ENCODE results near the gene USP10. TPM values are rescaled to one million over a fixed set of nuclear protein-coding genes. Genes with fewer than 3 reads are reported as not detected.

Gene USP10
- total RNA-seq, 2 experiments from 2014 or later: 99.3 to 106 TPM

DNA sequence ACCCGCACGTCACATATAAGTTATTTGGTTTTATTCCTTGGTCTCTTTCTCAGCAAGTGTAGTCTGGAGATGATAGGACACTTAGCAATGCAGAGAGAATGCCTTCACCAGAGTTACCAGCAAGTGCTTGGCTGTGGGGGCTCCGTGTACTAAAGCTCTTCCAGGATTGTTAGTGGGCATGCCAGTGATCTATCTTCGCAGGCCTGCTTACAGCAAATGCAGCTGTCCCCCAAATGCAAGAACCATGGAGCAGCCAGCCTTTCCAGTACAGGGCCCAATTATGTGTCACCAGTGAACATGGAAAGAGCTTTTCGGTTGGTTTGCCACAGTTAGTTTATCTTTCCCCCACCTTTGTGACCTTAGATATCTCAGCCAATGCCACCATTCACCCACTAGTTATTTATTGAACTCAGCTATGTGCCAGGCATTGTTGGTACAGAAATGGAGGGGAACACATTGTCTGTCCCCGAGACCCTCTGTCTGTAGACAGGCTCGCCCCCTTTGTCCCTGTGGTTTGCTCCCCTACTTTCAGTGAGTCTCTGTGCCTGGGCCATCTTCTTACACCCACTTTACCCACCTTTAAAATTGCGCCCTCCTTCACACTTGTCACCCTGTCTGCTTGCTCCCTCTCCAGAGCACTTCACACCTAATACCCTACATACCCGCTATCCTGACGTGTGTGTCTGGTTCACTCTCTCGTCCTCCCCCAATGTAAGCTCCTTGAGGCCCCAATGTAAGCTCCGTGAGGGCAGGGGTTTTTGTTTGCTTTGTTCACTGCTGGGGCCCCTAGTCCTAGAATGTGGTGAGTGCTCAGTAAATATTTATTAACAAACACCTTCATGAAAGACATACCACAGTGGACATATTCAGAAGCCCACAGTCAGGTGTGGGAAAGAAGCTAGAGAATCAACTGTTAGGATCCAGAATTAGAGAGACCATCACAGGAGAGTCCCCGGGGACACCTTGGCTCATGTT is 13.3 kb downstream of the USP10 start:
- Mint-ChIP-seq H3K27ac (peak overlapping the region; percentile 19), H3K36me3 (ENCODE audit: low read depth) (peaks cover 39% of the 10 kb centered on the region), H3K9me3 (no peaks in the 10 kb centered on the region), H3K4me3 (no peak overlapping the region), H3K4me1 (ENCODE audit: low read depth) (peaks cover 94% of the 10 kb centered on the region), H3K27me3 (no peaks in the 10 kb centered on the region)
- H3K27ac ChIP-seq (ENCODE audit: low read depth in 1 of 2, low read length in 2 of 2): no peak overlapping the region
- H3K36me3 ChIP-seq (ENCODE audit: insufficient read depth, low read length): peaks cover 32% of the 10 kb centered on the region
- H3K9me3 ChIP-seq (ENCODE audit: control insufficient read depth in 1 of 2, insufficient read depth in 1 of 2, low read length in 2 of 2): no peaks in the 10 kb centered on the region
- peaks cover 39% of the 10 kb centered on the region for H3K4me1 ChIP-seq (ENCODE audit: insufficient read depth, low read length)
- TF ChIP-seq, protein P1, sequence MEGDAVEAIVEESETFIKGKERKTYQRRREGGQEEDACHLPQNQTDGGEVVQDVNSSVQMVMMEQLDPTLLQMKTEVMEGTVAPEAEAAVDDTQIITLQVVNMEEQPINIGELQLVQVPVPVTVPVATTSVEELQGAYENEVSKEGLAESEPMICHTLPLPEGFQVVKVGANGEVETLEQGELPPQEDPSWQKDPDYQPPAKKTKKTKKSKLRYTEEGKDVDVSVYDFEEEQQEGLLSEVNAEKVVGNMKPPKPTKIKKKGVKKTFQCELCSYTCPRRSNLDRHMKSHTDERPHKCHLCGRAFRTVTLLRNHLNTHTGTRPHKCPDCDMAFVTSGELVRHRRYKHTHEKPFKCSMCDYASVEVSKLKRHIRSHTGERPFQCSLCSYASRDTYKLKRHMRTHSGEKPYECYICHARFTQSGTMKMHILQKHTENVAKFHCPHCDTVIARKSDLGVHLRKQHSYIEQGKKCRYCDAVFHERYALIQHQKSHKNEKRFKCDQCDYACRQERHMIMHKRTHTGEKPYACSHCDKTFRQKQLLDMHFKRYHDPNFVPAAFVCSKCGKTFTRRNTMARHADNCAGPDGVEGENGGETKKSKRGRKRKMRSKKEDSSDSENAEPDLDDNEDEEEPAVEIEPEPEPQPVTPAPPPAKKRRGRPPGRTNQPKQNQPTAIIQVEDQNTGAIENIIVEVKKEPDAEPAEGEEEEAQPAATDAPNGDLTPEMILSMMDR (IDR thresholded peaks at IDR 0.05): no peak
- ATAC-seq (ENCODE audit: poor library complexity) (no peak), DNase-seq (no peak)
- ChIA-PET CTCF (interaction anchor here (0.7 to 1.8 kb wide), 4 partner anchors 12 to 41 kb away, joined by 3 to 7 read pairs (median 4); no protein-coding TSS in a partner anchor), POLR2A (interaction anchor here (1.1 to 1.9 kb wide), 2 partner anchors 12 to 17 kb away, joined by 3 to 4 read pairs; no protein-coding TSS in a partner anchor)
- H3K4me3 ChIP-seq (ENCODE audit: low read length): no peak overlapping the region
- intact Hi-C loops (cut with DNase I, micrococcal nuclease): no loop called here
- no peaks in the 10 kb centered on the region for H3K27me3 ChIP-seq (ENCODE audit: control insufficient read depth in 1 of 2, insufficient read depth in 2 of 2, low read length in 2 of 2)

DNA sequence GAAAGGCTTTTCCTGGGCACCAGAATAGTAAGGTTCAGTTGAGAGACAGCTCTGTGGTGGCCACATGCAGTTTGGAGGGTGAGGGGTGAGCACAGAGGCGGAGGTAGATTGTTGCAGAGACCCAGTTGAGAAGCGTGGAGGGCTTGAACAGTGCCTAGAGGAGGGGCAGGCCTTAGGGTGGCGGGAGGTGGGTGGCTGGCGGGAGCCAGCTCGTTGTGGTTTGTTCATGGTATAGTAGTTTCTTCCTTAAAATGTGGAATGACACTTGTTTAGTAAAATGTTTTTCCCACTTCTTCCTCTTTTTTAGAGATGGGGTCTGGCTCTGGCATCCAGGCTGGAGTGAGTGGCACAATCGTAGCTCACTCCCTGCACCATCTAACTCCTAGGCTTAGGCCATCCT is 14.2 kb downstream of the USP10 start:
- intact Hi-C loops (cut with DNase I, micrococcal nuclease): no loop called here
- ATAC-seq (ENCODE audit: poor library complexity) (no peak), DNase-seq (no peak)
- CTCF ChIA-PET: interaction anchor here (0.7 kb wide), 1 partner anchor 13 kb away, joined by 3 read pairs; no protein-coding TSS in a partner anchor
- Histone ChIP-seq H3K4me3 (ENCODE audit: low read length) (no peak overlapping the region), H3K4me1 (ENCODE audit: insufficient read depth, low read length) (peaks cover 34% of the 10 kb centered on the region), H3K27ac (ENCODE audit: low read depth in 1 of 2, low read length in 2 of 2) (no peak overlapping the region), H3K27me3 (ENCODE audit: control insufficient read depth in 1 of 2, insufficient read depth in 2 of 2, low read length in 2 of 2) (no peaks in the 10 kb centered on the region), H3K36me3 (ENCODE audit: insufficient read depth, low read length) (peaks cover 24% of the 10 kb centered on the region), H3K9me3 (ENCODE audit: control insufficient read depth in 1 of 2, insufficient read depth in 1 of 2, low read length in 2 of 2) (no peaks in the 10 kb centered on the region)
- Mint-ChIP-seq H3K27me3 (no peaks in the 10 kb centered on the region), H3K27ac (peak overlapping the region; percentile 19), H3K4me1 (ENCODE audit: low read depth) (peaks cover 92% of the 10 kb centered on the region), H3K9me3 (no peaks in the 10 kb centered on the region), H3K4me3 (no peak overlapping the region), H3K36me3 (ENCODE audit: low read depth) (peaks cover 33% of the 10 kb centered on the region)
- POLR2A ChIA-PET: interaction anchor here (1.9 kb wide), 1 partner anchor 13 kb away, joined by 4 read pairs; no protein-coding TSS in a partner anchor
- TF ChIP-seq, protein P1 (IDR thresholded peaks at IDR 0.05): no peak

DNA sequence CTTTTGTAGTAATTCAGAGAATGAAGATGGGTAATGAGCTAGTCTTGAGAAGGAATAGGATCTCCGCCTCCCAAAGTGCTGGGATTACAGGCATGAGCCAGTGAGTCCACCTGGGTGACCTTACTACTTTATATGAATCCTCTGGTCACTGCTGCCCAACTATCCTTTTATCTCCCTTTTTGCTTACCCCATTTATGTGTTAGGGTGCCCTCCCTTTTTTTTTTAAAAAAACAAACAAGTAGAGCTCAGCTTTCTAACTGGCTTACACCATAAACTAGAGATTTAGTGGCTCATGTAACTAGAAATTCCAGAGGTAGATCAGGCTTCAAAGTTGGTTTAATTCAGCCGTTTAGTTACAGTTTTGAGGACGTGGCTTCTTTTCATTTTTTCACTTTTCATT is 15.6 kb downstream of the USP10 start:
- Histone ChIP-seq H3K4me1 (ENCODE audit: insufficient read depth, low read length) (peaks cover 30% of the 10 kb centered on the region), H3K36me3 (ENCODE audit: insufficient read depth, low read length) (peaks cover 20% of the 10 kb centered on the region), H3K27ac (ENCODE audit: low read depth in 1 of 2, low read length in 2 of 2) (no peak overlapping the region), H3K27me3 (ENCODE audit: control insufficient read depth in 1 of 2, insufficient read depth in 2 of 2, low read length in 2 of 2) (no peaks in the 10 kb centered on the region), H3K9me3 (ENCODE audit: control insufficient read depth in 1 of 2, insufficient read depth in 1 of 2, low read length in 2 of 2) (no peaks in the 10 kb centered on the region), H3K4me3 (ENCODE audit: low read length) (no peak overlapping the region)
- intact Hi-C loops (cut with DNase I, micrococcal nuclease): no loop called here
- no peaks in the 10 kb centered on the region for H3K9me3 Mint-ChIP-seq
- TF ChIP-seq, protein P1 (IDR thresholded peaks at IDR 0.05): no peak
- ATAC-seq (ENCODE audit: poor library complexity) (no peak), DNase-seq (no peak)
- no peak overlapping the region for H3K4me3 Mint-ChIP-seq
- H3K27me3 Mint-ChIP-seq: no peaks in the 10 kb centered on the region
- H3K27ac Mint-ChIP-seq: no peak overlapping the region
- ChIA-PET CTCF (interaction anchor here (0.9 to 1.4 kb wide), 3 partner anchors 11 to 24 kb away, joined by 3 to 7 read pairs (median 4); no protein-coding TSS in a partner anchor), POLR2A (interaction anchor here (1.0 to 1.3 kb wide), 4 partner anchors 8 to 67 kb away, joined by 3 to 5 read pairs (median 4); partner anchors contain the start of gene KLHL36)
- peaks cover 37% of the 10 kb centered on the region for H3K36me3 Mint-ChIP-seq (ENCODE audit: low read depth)
- peaks cover 92% of the 10 kb centered on the region for H3K4me1 Mint-ChIP-seq (ENCODE audit: low read depth)
